ENCODE results near the gene LTB4R2.
A peak's percentile ranks its signal among the peaks of the same experiment; 100 is the strongest.
"Not testable (repeated sequence)": the region's sequence is repeated elsewhere in the genome, so short reads cannot be mapped to it uniquely, and the experiment has no call there.

LTB4R2 gene

DNA sequence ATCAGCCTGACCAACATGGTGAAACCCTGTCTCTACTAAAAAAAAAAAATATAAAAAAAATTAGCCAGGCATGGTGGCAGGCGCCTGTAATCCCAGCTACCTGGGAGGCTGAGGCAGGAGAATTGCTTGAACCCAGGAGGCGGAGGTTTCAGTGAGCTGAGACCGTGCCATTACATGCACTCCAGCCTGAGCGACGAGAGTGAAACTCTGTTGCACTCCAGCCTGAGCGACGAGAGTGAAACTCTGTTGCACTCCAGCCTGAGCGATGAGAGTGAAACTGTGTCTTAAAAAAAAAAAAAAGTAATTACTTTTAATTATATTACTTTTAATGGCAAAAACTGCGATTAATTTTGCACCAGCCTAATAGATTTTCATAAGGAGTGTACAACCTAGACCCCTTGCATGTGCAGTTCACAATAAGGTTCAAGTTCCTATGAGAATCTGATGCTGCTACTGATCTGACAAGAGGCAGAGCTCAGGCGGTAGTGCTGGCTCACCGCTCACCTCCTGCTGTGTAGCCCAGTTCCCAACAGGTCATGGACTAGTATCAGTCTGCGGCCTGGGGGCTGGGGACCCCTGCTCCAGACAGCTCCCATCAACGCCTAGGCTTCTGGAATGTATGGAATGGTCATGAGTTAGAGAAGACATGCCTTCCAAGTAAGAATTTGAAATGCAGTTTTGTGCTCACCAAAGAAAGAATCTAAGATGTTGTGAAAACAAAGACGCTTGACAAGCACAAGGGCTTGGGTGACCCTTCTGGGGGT, 11.5 kb downstream of the LTB4R2 start:
- ATAC-seq, result no peak

GRCh38 chr14:24322672-24323071, 12.7 kb downstream of the LTB4R2 start:
- no peak for ATAC-seq

- no peak for ATAC-seq
Observed at GRCh38 chr14:24323341-24323740, 13.4 kb downstream of the LTB4R2 start.

- ATAC-seq, result no peak
Observed at GRCh38 chr14:24324024-24324423, 14.1 kb downstream of the LTB4R2 start.

DNA sequence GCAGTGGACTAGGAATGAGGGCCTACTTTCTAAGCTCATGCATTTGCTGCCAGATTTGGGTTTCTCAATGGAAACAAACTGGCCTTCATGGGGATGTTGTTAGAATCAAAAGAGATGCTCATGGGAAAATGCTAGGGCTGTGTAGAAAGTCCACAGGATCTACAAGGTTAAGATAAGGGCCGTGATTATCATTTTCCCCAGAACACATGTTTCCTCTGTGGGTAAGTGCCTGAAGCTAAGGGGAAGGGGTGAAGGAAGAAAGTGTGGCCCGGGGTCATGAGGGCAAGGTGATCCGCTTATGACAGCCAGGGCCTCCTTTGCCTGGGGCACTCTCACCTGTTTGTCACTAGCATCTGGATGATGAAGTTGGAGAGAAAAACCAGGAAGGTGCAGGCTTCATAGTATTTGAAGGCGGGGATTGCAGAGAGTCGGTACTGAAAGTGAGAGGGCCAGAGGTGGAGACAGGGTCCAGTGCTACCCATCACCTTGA, 15.1 kb downstream of the LTB4R2 start:
- no peak for ATAC-seq

DNA sequence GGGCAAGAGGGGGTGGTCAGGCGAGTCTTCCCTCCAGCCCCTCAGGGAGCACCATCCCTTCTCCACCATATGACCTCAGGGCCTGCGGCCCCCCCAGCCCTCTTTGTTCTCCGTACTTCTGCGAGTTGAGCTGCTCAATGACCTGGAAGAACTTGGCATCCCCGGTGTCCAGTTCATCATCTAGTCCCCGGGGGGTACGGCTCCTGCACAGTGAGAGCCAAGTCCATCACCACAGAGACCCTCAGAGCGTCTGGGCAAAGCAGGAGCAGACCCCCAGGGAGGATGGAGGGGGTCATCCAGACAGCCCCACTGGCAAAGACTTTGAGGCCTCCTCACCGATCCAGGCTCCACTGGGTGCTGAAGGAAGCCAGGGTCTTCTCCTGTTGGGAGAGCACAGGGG, 16.0 kb downstream of the LTB4R2 start:
- no peak for ATAC-seq

DNA sequence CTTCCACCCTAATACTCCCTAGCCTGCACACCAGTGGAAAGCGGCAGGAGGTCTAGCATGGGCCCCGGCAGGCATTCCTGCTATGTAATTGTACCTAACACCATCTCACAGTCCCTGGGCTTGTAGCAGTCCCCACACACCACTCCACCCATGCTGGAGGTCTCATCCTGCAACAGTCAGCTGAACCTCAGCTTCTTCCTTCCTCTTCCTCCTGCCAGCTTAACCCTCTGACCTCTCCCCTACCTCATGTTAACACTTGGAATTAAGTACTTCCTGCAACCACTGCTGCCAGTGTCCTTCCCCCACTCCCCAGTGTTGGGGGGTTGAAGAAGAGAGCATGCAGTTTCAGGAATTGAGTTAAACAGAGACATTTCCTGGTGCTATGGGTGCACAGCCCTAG, 17.4 kb downstream of the LTB4R2 start:
- no peak for ATAC-seq

DNA sequence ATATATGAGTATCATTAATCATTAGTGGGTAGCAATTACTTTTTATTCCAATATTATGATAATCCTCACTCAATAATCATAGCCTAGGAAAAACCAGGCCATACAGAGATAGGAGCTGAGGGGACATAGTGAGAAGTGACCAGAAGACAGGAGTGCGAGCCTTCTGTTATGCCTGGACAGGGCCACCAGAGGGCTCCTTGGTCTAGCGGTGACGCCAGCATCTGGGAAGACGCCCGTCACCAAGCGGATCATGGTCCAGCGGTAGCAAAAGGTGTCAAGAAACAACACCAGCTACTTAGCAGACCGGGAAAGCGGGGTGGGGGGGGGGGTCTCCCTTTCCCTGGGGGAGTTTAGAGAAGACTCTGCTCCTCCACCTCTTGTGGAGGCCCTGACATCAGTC, 18.0 kb downstream of the LTB4R2 start:
- not testable (repeated sequence) for ATAC-seq

- no peak for ATAC-seq
Observed at GRCh38 chr14:24329073-24329663, 19.2 kb downstream of the LTB4R2 start.

- peak; percentile 36 to 44 for ATAC-seq
Observed at GRCh38 chr14:24329736-24330135, 19.8 kb downstream of the LTB4R2 start.

DNA sequence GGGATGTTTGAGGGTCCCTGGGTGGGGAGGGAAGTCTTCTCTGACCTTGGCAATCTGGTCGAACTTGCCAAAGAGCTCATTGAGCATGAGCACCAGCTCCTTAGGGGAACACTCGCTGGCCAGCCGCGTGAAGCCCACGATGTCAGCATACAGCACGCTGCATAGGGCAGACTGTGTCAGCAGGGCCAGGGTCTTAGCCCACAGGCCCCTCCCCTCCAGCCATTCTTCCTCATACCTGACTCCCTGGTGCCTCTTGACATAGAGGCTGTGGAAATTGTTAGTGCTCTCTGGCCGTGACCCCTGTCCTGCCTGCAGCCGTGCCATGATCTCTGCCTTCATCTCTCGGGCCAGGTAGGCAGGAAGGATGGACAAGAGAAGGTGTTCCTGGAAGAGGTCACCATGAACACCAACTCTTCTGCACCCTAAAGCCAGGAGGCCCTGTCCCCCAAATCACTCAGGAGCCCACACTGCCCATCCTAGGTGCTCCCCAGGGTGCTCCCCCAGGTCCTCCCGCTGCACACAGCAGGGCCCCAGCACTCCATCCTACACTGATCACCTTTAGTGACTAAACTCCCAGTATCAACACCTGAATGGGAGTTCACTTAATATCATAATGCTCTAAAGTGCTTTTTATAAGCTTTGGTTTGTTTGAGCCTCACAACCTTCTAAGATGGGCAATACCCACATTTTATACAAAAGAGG, 21.2 kb downstream of the LTB4R2 start:
- no peak for ATAC-seq

DNA sequence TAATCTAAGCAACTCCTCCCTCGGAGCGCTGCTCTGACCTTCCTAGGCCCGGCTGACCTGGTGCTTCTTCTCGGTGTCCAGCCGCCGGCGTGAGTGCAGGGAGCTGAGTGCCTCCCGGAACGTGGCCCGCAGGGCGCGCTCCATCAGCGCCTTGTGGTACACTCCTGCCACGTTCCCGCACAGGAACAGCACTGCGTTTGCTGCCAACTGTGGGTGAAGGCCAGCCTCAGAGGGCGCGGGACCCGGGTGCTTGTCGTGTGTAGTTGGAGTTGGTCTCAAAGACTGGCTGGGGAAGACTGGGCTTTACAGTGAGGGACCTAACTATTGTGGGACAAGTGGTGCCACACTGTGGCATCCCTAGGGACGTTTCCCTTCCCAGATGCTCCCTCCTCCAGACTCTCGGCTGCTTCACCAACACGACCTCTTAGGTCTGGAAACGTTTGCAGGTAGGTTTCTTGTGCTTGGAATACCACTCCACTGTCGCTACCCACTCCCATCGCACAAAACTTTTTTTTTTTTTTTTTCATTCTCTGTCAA, 21.9 kb downstream of the LTB4R2 start:
- ATAC-seq, result no peak

DNA sequence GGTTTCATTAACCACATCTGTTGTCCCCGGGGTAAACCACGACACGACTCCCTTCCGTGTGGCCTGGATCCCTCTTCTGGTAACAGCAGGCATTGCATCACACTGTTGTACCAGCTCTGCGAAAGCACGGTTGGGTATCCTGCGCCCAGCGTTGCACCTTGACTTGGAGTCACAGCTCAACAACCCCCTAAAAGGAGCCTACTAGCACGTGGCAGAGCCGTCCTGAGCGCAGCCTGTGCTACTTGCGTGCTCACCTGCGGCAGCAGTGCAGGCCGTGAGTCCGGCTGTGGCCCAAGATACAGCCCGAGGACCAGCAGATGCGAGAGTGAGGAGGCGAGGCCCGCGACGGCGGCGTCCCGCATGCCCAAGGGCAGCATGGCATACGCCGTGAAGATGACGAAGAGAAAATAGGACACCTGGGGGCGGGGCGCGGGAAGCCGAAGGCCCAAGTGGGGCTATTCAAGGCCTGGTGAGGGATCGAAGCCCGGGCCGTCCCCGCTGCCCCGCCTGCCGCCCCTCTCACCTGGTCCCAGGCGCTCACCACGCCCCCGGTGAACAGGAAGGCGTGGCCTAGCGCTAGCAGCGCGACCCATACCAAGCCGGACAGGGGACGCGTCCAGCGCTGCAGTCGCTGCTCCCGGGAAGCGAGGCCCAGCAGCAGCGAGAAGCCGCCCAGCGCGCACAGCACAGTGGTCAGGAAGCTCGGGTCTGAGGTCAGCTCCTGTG, 22.5 kb downstream of the LTB4R2 start:
- peak; percentile 85 for ATAC-seq

DNA sequence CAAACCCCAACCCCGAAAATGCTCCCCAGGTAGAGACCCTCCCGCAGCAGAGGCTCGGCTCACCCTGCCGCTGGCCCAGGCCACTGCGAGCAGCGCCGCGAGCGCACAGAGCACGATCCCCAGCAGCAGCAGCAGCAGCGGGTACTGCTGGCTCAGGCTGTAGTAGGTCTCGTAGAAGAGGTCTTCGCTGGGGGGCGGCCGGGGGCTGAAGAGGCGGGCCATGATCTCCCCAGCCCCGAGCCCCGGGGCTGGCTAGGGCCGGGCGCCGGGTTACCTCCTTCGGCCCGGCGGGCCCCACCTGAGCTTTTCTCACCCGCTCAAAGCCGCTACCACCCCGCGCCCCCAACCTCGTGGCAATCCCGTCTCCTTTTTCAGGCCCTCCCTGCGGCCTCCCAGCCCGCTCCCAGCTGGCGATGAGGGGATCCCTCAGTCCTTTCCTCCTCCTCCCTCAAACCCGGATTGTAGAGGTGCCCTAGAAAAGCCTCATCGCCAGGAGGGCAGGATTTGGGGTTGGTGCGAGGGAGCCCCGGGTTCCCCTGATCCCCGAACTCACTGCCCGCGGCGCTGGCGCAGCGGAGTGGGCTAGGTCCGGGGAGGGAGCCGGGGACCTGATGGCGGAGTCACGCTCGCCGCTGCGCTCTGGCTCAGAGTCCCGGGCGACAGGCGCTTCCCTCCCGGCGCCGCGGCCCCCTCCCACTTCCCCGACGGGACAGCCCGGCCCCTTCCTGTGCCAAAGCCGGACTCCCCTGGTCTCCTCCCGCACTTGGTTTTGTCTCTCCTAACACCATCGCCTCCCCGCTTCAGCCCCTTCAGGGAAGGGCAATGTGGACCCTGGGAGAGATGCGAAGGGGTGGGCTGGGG, 24.7 kb downstream of the LTB4R2 start, which contains the start of gene ADCY4:
ADCY4 (minus strand) TSS at position 641 of the 861 bp plus-strand sequence; CDS start at position 222, 419 bp downstream.
- ATAC-seq, result no peak

DNA sequence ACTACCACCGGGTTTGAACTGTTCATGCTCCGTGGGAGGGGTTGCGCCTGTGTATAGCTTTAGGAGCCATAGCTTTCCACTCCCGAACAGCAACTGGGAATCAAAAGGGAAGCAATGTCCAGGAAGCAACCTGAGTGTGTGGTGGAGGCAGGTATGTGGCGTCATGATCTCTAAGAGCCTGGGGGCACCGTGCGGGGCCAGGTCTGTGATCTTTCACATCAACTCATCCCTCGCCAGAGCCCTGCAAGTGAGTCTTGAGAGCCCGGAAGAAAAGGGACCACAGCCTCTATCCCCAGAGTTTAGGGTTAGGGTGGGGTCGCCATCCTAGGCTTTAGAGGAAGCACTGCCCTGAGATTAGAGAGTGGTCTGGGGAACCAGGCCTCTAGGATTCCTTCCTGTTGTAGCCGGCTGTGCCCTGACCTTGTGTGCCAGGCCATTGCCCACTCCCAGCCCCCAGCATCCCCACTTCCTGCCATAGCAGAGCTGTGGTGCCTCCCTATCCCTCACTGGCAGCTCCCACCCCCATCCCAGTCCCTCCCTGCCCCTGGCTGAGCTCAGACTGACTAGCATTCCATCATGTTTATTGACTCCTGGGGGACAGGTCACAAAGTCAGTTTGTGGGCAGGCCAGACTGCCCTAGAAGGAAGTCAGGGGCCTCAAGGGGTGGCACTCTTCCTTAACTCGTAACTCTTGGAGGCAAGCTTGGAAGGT, 25.7 kb downstream of the LTB4R2 start:
- no peak for ATAC-seq

GRCh38 chr14:24337144-24337823, 27.3 kb downstream of the LTB4R2 start:
- ATAC-seq, result no peak

DNA sequence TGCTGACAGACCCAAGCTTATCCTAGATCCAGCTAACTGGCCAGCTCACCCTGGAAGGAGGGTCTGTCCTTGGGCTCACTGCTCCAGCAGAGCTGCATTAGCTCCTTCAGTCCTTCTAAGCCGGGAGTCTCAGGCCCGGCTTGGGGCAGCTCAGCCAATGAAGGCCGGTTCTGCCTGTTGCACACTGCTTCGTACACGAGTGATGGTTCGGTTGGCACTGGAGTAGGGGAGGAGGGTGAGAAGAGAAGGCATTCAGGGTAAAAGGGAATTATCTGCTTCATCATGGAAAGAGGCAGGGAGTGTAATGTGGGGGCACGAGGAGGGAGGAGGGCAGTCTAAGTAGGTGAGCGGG, 27.9 kb downstream of the LTB4R2 start:
- ATAC-seq, result no peak

GRCh38 chr14:24338843-24339242, 28.9 kb downstream of the LTB4R2 start:
- no peak for ATAC-seq

DNA sequence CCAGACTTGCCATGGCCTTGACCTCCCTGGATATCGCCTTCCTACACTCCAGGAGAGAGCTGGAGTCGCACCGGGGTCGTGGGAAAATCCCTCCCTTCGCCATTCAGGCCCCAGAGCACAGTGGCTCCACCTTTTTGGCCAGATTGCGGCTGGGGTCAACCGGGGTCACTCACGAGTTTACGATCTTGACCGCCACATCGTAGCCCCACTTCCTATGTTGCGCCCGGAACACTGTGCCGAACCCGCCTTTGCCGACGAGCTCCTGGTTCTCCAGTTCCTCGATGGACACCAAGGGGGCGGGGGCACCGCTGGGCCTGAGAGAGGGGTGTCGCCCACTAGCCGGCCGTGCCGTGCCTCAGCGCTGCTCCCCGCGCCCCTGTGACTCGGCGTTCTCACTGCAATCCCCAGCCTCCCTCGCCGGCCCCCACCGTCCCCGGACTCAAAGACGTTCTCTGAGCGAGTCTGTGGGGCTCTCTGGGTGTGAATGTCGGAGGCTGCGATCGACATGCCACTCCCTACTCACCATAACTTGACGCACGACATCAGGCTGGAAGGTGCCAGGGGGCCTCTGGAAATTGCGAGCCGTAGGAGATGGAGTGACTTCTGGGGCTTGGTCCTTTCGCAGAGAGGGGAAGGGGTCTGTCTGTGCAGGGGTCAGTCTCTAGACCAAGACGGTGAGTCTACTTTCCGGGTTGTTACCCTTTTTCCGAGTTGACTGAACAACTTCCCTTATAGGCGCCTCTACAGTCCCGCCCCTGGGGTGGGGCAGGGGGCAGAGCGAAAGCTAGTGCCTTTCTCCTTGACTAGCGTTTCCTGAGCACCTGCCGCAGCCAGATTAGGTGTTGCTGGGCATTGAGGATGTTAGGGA, 29.6 kb downstream of the LTB4R2 start, which contains the start of gene RIPK3:
RIPK3 (minus strand) TSS at position 708 of the 868 bp plus-strand sequence; CDS start at position 543, 165 bp downstream.
- peak; percentile 95 to 96 for ATAC-seq
